NCI-H2227 treated with DMSO at 0.1 percent for 48 hours (cell line): ENCODE results near the gene MKI67.
"Not testable (repeated sequence)": the region's sequence is repeated elsewhere in the genome, so short reads cannot be mapped to it uniquely, and the experiment has no call there.

Source experiments
- DNase-seq: peaks from one replicate; lab custom pipeline; 2025; lab: John Stamatoyannopoulos, UW

Gene MKI67

GRCh38 chr10:128125944-128126764 lies at the start of gene MKI67:
TSS of gene MKI67 (minus strand) at chr10:128126423. CDS start at chr10:128125667, 756 bp downstream.
- DNase-seq = peak; percentile 80

DNA sequence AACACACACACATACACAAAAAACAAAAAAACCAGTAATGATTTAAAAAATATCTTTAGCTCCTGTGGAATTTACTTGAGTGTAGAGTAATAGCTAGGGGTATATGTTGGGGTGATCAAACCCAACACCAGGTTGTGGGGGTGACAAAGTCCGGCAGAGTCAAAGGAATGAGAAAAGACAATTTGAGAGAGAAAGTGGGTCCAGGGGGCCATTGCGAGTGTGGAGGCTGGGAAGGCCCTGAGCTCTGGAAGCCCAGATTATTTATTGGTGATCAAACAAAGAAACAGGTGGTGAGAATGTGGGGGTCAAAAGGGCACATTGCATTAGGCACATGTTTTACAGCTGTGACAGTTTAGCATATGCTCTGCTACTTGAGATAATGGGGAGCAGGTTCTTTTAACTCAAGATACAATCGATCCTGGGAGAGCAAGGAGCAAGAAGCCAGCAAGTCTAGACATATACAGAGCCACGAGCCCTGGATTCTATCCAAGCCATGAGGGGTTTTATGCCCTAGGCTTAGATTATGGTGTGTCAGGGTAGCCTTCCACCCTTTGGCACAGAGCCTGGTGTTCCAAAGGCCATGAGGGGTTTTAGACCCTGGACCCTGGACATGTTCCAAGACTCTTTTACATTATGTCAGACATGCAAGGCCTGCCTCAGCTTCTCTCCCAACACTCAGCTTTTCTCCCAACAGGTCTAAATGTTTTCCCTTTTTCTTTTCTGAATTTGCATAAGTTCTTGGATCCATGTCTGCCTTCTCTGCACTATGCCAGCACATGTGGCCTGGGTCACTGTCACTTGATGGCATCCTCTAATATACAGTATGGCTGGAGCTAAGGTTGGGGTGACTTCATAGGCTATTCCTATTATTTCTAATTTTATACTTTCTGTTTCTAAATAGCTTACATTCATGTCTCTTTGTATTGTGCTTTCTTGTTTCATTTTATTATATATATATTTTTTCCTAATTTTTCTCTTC lies 48.6 kb upstream of the MKI67 start:
- no peak for DNase-seq

GRCh38 chr10:128173386-128173785 lies 47.2 kb upstream of the MKI67 start:
- no peak for DNase-seq

DNA sequence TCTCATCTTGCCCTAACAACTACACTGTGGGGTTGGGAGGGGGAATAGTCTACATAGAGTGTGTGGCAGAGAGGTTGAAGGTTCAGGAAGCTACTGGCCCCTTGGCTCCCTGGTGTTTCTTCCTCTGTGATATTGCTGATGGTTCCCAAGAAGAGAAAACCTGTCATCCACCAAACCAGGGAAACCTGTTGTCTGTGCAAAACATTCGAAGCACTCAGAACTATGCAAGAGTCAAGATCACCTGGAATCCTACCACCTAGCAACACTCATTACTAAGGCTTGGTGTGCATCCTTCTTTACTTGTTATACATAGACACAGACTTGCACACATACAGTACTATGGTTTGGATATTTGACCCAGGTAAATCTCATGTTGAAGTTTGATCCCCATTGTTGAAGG lies 46.5 kb upstream of the MKI67 start:
- no peak for DNase-seq

- no peak for DNase-seq
Measured at GRCh38 chr10:128169811-128170379, 43.7 kb upstream of the MKI67 start.

- no peak for DNase-seq
Measured at GRCh38 chr10:128167926-128168520, 41.8 kb upstream of the MKI67 start.

- not testable (repeated sequence) for DNase-seq
Measured at GRCh38 chr10:128167123-128167522, 40.9 kb upstream of the MKI67 start.

- no peak for DNase-seq
Measured at GRCh38 chr10:128166151-128166550, 39.9 kb upstream of the MKI67 start.

DNA sequence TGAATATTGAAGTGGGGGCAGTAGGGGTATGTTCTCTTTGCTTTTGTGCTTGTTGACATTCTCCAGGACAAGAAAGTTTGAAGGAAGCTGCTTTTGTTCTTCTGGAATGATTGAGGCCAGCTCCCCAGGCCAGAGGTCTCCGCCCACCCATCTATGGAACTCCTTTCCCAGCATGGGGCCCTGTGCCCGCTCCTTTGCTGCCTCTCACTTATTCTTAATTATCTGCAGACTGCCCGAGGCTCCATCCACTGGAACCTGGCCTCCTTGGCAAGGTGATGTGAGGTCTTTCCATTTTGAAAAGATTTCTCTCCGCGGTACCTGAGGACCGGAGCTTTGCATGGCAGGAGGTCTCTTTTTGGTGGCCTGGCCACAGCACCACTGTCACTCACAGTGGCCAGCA lies 39.3 kb upstream of the MKI67 start:
- DNase-seq = no peak

DNA sequence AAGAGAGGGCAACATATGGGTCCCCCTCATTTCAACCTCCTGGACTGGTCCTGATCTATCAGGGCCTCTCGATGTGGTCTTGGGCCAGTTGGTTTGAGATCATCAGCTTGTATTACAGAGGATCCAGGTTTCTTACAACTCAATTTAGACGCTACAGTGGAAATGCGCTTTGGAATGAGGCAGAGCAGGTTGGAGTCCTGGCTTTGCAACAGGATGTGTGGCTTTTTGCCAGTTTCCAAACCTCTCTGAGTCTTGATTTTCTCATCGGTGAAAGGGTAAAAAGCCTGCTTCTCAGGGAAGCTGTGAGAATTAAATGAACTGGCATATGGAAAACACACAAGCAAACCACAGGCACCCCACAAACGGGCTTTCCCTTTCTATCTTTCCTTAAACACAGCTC lies 37.5 kb upstream of the MKI67 start:
- no peak for DNase-seq

GRCh38 chr10:128161031-128161430 lies 34.8 kb upstream of the MKI67 start:
- no peak for DNase-seq

DNA sequence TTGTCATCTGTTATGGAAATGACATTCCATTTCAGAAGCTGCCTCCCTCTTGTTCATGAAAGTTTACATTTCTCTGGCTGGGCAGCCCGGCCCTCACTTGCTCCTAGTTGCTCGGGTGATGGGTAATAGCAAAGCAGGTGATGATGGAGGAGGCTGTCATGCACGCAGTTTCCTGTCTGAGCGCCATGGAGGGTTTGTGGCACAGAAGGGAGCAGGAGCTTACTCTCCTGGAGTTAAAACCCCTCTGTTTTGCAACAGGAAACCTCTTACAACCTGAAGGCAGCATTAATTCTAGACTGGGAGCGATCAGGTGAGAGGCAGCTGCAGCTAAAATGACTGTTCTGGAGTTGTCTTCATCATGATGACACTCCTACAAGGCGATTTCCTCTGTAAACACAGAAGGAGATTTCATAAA lies 34.1 kb upstream of the MKI67 start:
- DNase-seq = no peak

DNA sequence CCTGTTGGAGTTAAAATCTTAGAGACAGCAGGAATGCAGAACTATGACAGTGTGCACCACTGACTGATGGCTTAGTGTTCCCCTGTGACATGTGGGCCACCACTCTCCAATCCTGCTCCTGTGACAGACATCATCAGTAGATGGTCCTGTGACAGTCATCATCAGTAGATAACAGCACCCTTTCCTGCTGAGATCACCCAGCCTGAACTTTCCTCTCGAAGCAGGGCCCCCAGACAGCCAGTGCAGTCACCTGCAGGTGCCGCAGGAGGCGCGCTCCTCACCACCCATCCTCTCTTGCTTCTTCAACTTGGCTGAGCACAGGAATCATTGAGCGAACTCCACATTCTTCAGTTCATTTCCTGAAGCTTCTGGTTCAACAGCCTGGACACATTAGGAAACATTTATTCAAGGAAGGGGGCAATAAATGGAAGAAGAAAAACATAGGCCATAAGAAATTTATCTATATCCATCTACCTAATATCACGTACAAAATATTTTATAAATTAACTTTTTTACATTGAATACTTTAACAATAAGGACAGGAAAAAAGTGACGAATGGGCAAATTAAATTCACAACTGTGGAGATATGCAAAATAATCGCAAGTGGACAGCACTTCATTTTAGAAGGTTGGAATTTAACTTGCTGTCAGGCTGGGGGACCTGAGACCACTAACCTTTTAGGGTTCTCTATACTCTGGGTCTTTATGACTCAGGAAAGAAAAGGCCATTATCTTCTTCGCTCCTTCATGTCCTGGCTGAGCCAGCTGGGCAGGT lies 32.0 kb upstream of the MKI67 start:
- no peak for DNase-seq

GRCh38 chr10:128156999-128157755 lies 31.0 kb upstream of the MKI67 start:
- DNase-seq = no peak

GRCh38 chr10:128152741-128153580 lies 26.7 kb upstream of the MKI67 start:
- no peak for DNase-seq

GRCh38 chr10:128151031-128151430 lies 24.8 kb upstream of the MKI67 start:
- DNase-seq = no peak

GRCh38 chr10:128150561-128150960 lies 24.3 kb upstream of the MKI67 start:
- no peak for DNase-seq

- peak; percentile 53 for DNase-seq
Measured at GRCh38 chr10:128150045-128150493, 23.8 kb upstream of the MKI67 start.

DNA sequence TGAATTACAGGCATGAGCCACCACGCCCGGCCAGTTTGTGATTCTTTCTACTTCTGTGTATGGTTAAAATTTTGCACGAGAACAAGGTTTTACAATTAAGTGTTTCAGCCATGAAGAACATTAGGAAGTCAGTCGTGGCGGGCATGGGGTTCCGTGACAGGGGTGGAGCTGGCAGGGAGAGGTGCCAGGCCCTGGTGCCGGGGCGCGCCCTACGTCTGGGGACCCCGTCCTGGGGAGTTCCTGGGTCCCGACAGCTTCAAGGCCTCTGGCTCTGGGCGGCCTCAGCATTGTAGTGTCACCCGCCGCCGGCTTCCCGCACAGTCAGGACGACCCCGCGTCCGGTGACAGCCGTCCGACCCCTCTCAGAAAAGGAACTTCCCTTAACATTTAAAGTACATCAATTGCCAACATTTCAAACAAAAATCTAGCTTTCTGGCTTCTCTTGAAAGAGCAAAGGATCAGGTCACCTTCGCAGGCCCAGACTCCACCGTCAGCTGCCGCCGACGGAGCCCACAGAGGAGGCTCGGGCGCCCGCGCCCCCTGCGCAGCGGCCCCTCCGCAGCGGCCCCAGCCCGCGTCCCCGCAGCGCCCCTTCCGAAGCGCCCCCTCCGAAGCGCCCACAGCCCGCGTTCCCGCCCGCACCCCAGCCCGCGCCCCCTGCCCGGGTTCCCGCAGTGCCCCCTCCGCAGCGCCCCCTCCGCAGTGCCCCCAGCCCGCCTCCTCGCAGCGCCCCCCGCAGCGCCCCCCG lies 23.2 kb upstream of the MKI67 start:
- DNase-seq = no peak
